HG03108 (cell line): ENCODE data around the gene KLK6.

Source experiments
- ATAC-seq: cut with Tn5 transposase; IDR thresholded peaks from one replicate; pipeline ENCODE4 v1.9.1; 2021; ENCODE audit warnings: moderate library complexity; ENCODE audit not compliant: unreplicated experiment

The KLK6 gene

GRCh38 chr19:50969413-50969760 is at the start of gene KLK6:
Gene KLK6 (minus strand): TSS chr19:50969591. CDS start chr19:50968104, 1,487 bp downstream.
- no peak for ATAC-seq

GRCh38 chr19:51018745-51019543 is 49.6 kb upstream of the KLK6 start:
- ATAC-seq = no peak

- no peak for ATAC-seq
Observed at GRCh38 chr19:51016798-51017683, 47.6 kb upstream of the KLK6 start.

DNA sequence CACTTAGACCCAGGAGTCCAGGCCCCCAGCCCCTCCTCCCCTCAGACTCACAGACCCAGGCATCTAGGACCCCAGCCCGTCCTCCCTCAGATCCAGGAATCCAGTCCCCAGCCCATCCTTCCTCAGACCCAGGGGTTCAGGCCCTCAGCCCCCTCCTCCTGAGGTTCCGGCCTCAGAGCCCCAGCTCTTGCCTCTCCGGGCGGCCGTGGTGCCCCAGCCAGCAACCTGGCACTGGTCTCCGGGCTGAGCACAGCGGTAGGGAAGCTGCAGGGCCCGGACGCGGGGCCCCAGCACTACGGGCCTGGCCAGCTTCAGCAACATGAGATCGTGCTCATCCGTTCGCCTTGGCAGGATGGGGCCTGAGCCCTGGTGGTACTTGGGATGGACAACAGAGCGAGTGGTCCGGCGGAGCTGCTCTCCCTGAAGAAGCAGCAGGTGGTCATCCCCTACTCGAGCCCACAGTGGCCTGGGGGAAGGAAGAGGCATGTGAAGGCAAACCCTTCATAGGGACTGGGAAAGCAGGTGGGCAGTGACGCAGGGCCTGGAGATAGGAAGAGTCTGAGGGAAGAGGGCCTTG is 46.4 kb upstream of the KLK6 start:
- no peak for ATAC-seq

GRCh38 chr19:51014242-51014641 is 44.9 kb upstream of the KLK6 start:
- ATAC-seq = no peak

DNA sequence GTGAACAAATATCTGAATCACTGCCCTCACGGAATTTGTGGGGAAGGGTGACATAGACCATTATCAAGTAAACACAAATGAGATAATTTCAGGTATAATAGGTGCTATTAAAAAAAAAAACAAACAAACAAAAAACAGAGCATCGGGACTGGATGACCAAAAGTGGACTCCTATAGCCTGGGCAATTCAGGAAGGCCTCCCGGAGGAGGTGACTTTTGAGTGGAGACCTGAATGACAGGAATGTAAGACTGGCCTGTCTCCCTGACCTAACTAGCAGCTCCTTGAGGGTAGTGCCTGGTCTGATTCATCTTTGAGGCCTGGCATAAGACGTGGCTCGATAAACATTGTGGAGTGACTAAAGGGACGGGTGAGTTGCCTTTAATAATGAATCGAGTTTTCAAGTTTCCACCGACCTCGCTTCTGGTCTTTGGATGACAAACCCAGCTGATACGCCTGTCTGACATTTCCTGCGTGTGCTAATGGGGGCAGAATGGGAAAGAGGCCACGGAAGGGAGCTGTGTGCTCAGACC is 43.3 kb upstream of the KLK6 start:
- ATAC-seq = no peak

- no peak for ATAC-seq
Observed at GRCh38 chr19:51010066-51010795, 40.8 kb upstream of the KLK6 start.

- ATAC-seq = no peak
Observed at GRCh38 chr19:51009061-51009891, 39.9 kb upstream of the KLK6 start.

- no peak for ATAC-seq
Observed at GRCh38 chr19:51007488-51007887, 38.1 kb upstream of the KLK6 start.

- no peak for ATAC-seq
Observed at GRCh38 chr19:51006406-51006805, 37.0 kb upstream of the KLK6 start.

- no peak for ATAC-seq
Observed at GRCh38 chr19:51005248-51005647, 35.9 kb upstream of the KLK6 start.

DNA sequence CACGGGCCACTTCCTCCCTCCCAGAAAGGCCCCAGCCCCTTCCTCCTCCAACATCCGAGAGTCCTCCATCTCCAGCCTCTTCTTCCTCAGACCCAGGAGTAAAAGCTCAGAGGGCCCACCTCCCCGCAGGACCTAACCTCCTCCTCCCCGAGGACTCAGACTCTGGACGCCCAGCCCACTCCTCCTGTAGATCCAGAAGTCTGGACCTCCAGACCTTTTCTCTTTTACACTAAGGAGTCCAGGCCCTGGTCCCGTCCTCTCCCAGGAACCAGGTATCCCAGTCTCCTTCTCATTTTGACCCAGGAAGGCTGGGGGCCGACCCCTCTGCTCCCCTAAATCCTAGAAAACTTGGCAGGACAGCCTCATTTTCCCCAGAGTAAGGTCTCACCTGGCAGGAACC is 33.9 kb upstream of the KLK6 start:
- ATAC-seq = no peak

DNA sequence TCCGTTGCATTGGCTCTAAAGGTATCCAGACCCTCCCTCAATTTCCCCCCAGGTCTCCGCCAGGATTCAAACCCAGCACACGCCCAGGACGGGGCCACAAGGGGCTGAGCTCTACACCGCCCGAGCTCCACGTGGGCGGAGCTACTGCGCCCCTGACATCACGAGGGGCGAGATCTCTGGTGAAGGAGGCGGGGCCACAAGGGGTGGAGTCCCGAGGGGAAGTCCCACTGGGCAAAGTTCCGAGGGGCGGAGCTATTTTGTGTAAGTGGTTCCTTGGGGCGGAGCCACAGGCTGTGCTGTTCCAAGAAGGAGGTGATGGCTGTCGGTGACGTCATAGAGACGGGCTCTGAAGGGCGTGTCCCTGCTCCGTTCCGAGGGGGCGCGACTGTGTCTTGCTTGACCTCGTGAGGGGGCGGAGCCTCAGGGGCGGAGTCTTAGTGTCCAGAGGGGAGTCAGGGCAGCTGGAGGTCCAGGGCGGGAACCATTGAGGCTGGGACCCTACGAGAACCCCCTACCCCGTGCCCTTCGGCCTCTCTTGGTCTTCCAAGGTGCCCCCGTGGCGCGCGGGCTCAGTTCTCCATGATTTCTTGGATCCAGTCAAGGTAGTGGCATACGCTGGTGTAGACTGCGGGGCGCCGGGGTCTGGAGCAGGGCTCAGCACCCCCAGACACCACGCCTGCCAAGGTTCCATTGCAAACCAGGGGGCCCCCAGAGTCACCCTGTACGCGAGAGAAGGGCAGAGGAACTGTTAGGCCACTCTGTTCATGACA is 33.3 kb upstream of the KLK6 start:
- no peak for ATAC-seq

GRCh38 chr19:51002089-51002532 is 32.7 kb upstream of the KLK6 start:
- no peak for ATAC-seq

- ATAC-seq = no peak
Observed at GRCh38 chr19:51001515-51001914, 32.1 kb upstream of the KLK6 start, which contains the start of gene KLK8. Gene KLK8 (minus strand): TSS chr19:51001604. CDS start chr19:51001167, 437 bp downstream.

- ATAC-seq = no peak
Observed at GRCh38 chr19:51000981-51001380, 31.6 kb upstream of the KLK6 start.

DNA sequence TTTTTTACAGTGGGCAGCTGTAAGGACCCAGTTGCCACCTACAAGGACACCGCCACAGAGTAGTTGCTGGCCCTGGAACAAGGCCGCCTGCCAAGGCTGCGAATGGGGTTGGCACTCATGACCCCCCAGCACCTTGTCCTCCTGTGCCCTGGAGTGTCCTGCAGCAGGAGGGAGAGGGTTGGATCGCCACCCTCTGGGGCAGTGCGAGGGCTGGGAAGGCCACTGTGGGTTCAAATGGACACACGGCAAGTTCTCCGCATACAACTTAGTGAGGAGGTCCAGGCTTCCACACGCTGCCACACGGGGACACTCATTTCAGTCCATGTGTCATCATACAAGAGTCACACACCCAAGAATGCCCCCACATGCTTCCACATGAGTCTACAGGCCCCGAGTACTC is 31.0 kb upstream of the KLK6 start:
- ATAC-seq = no peak

DNA sequence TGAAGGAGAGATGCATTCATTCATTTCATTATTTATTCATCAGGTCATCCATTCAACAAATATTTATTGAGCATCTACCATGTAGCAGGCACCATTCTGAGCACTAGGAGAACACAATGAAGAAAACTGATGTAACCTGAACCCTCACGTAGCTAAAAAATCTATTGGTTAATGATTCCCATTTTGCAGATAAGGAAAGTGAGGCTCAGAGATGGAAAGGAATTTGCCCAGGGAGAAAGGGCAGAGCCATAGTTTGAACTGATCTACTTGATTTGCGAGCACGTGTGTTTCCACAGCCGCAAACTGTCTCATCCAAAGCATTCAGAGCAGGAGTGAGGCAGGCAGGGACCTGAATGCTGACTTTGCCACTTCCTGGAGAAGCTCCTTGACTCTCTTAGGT is 29.3 kb upstream of the KLK6 start:
- ATAC-seq = no peak

DNA sequence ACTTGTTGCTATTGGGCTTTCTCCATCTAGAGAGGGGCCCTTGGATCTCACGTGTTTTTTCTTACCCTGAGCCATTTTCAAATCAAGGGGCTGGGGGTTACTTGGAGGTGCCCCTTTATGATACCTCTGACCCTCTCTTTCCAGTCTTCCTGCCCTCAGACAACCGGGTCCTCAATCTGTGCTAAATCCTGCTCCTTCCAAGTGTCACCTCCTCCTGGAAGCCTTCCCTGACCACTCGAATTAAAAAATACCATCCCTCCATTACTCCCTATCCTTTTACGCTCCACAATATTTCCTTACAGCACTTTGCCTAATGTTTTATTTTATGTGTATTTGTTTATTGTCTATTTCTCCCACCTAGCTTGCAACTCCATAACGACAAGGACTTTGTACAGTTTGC is 28.7 kb upstream of the KLK6 start:
- ATAC-seq = no peak
